PFSK-1 (cell line): Measurements from ENCODE around the gene C8G.

ENCODE experiments used
- FOXP2 ChIP-seq: optimal IDR thresholded peaks from 2 replicates; pipeline ENCODE3; 2011; ENCODE audit warnings: borderline replicate concordance, control low read depth, inconsistent platforms; ENCODE audit not compliant: insufficient read depth; ENCODE audit errors: extremely low read length, extremely low read depth
- POLR2AphosphoS5 ChIP-seq: IDR thresholded peaks from 2 replicates; pipeline ENCODE4 v1.6.1; 2012; ENCODE audit warnings: low read depth, mild to moderate bottlenecking, control low read depth, low read length, moderate library complexity
- SIN3A ChIP-seq: IDR thresholded peaks from 2 replicates; pipeline ENCODE4 v1.6.1; 2012; ENCODE audit warnings: mild to moderate bottlenecking, low read length, moderate library complexity, borderline replicate concordance; ENCODE audit not compliant: insufficient read depth
- TAF1 ChIP-seq: IDR thresholded peaks from 2 replicates; pipeline ENCODE4 v1.6.1; 2012; ENCODE audit warnings: low read length, control low read depth, borderline replicate concordance; ENCODE audit not compliant: insufficient read depth
- TF ChIP-seq, protein P1 (sequence below), 2 experiments: IDR thresholded peaks; 2 replicates each; pipeline versions ENCODE4 v1.6.1 to v1.8.0; 2011 to 2012; ENCODE audit warnings: low read depth in 2 of 2, low read length in 2 of 2, control low read depth in 1 of 2, inconsistent platforms in 1 of 2, mild to moderate bottlenecking in 1 of 2, moderate library complexity in 1 of 2; ENCODE audit not compliant: insufficient read depth in 1 of 2

The C8G gene

DNA sequence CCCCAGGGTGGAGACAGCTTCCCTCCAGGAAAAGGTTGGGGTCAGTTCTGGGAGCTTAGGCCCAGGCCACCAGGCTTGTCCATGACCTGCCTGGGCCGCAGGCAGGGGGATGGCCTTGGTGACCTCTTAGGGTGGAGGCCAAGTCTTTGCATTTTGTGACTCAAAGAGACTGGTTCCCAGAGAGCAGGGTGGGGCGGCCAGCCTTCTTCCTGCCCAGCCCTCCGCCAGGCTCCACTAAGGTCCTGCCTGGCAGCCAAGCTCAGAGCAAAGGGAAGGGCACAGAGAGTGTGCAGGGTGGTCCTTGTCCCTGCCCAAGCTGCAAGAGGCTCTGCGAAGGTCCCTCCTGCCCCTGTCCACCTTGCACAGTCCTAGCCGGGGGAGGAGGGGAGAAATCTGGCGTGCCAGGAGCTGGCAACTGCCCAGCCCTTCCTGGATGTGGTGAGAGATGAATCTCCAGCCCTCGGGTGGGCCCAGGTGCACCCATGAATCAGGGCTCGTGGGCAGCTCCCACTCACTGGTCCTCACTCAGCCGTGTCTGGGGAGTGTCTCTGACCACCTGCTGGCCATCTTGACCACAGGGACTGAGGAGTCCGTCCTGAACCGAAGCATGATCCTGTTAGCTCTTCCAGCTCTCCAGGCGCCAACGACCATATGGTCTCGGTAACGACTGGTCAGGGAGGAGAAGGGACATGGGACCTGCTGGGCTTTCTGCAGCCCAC, 29.9 kb downstream of the C8G start:
- TF ChIP-seq FOXP2: no peak

DNA sequence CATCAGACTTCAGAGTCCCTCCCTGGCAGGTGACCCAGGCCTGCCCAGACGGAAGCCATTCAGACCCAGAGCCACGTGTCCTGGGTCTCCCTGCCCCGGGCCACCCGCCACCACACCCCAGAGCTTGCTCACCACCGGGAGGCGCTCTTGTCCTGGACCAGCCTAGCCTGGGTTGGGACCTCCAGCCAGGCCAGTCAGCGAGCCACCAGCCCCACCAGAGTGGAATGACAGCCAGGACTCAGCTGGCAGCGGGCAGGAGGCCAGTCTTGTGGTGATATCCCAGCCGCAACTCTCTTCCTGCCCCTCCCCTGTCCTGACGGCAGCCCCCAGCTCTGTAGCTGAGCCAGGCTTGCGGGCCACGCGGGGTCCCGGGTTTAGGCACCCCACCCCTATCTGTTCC, 30.6 kb downstream of the C8G start:
- TF ChIP-seq POLR2AphosphoS5 (no peak), SIN3A (no peak), FOXP2 (no peak), TAF1 (no peak)
- TF ChIP-seq, protein P1, sequence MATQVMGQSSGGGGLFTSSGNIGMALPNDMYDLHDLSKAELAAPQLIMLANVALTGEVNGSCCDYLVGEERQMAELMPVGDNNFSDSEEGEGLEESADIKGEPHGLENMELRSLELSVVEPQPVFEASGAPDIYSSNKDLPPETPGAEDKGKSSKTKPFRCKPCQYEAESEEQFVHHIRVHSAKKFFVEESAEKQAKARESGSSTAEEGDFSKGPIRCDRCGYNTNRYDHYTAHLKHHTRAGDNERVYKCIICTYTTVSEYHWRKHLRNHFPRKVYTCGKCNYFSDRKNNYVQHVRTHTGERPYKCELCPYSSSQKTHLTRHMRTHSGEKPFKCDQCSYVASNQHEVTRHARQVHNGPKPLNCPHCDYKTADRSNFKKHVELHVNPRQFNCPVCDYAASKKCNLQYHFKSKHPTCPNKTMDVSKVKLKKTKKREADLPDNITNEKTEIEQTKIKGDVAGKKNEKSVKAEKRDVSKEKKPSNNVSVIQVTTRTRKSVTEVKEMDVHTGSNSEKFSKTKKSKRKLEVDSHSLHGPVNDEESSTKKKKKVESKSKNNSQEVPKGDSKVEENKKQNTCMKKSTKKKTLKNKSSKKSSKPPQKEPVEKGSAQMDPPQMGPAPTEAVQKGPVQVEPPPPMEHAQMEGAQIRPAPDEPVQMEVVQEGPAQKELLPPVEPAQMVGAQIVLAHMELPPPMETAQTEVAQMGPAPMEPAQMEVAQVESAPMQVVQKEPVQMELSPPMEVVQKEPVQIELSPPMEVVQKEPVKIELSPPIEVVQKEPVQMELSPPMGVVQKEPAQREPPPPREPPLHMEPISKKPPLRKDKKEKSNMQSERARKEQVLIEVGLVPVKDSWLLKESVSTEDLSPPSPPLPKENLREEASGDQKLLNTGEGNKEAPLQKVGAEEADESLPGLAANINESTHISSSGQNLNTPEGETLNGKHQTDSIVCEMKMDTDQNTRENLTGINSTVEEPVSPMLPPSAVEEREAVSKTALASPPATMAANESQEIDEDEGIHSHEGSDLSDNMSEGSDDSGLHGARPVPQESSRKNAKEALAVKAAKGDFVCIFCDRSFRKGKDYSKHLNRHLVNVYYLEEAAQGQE (IDR thresholded peaks at IDR 0.05; ENCODE audit: insufficient read depth in 1 of 2, low read depth in 2 of 2, low read length in 2 of 2): no peak

DNA sequence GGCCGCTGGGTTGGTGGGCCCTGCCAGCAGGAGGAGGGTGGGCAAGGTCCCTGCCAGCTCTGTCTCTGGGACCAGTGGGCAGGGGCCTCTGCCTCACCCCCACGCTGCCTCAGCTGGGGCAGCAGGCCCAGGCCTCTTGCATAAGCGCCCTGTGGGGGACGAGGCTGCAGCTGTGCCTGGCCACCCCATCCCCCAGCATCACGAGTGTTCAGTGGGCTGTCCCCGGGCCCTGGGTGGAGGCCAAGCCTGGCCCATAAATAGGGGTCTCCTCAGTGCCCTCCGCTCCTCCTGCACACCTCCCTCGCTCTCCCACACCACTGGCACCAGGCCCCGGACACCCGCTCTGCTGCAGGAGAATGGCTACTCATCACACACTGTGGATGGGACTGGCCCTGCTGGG, 32.2 kb downstream of the C8G start, which contains the start of gene PTGDS:
Gene PTGDS (plus strand): TSS at position 282 of the 400 bp plus-strand sequence. CDS start 75 bp downstream, at position 357.
- TF ChIP-seq, protein P1 (IDR thresholded peaks at IDR 0.05; ENCODE audit: insufficient read depth in 1 of 2, low read depth in 2 of 2, low read length in 2 of 2): no peak
- TF ChIP-seq SIN3A: no peak
- no peak for TF ChIP-seq FOXP2
- TF ChIP-seq POLR2AphosphoS5: no peak
- no peak for TF ChIP-seq TAF1

DNA sequence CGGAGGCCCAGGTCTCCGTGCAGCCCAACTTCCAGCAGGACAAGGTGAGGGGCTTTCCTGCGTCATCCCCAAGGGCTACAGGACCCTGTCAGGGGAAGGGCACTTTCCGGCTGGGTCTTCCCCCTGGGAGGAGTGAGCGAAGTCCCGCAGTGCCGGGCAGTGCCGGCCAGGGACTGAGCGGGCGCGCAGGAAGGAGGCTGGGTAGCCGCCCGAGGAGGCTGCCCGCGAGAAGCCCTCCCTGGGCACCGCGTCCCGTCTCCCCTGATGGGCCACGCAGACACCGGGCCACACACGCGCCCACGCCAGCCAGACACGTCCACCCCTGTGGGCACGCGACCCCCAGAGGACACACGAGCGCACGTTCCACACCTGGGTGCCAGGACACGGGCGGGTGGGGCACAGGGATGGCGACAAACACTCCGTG, 32.6 kb downstream of the C8G start:
- TF ChIP-seq TAF1 (no peak), POLR2AphosphoS5 (no peak), SIN3A (no peak)
- TF ChIP-seq, protein P1 (IDR thresholded peaks at IDR 0.05; ENCODE audit: insufficient read depth in 1 of 2, low read depth in 2 of 2, low read length in 2 of 2): no peak

DNA sequence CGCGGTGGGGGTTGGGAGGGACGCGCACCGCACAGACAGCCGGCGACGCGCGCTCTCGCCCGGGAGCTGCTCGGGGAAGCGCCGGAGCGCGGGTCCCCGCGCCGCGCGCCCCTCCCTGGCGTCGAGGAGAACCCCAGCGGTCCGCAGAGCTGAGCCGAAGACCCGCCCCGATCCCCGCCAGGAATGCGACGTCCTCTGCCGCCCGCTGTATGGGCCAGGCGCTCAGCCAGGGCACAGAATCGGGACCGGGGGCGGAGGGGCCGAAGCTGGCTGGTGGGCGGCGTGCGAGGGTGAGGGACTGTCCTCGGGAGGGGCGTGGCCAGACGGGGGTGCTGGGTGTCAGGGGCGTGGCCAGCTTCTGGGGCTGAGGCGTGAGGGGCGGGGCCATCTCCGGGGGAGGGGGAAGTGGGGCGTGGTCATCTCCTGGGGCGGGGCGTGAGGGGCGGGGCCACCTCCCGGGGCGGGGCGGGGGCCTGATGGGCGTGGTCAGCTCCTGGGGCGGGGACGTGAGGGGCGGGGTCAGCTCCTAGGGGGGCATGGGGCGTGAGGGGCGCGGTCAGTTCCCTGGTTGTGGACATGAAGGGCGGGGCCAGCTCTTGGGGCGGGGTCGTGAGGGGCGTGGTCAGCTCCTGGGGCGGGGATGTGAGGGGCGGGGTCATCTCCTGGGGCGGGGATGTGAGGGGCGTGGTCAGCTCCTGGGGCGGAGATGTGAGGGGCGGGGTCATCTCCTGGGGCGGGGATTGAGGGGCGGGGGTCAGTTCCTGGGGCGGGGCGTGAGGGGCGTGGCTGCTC, 33.2 kb downstream of the C8G start:
- no peak for TF ChIP-seq POLR2AphosphoS5
- no peak for TF ChIP-seq FOXP2
- TF ChIP-seq TAF1: no peak
- no peak for TF ChIP-seq SIN3A
- TF ChIP-seq, protein P1 (IDR thresholded peaks at IDR 0.05; ENCODE audit: insufficient read depth in 1 of 2, low read depth in 2 of 2, low read length in 2 of 2): no peak
